ENCODE results near the gene CELSR3. TPM values are rescaled to one million over a fixed set of nuclear protein-coding genes. Genes with fewer than 3 reads are reported as not detected.
A peak's percentile ranks its signal among the peaks of the same experiment; 100 is the strongest.

Gene CELSR3
- total RNA-seq, 2 experiments from 2014 or later: 15.8 to 17.8 TPM

DNA sequence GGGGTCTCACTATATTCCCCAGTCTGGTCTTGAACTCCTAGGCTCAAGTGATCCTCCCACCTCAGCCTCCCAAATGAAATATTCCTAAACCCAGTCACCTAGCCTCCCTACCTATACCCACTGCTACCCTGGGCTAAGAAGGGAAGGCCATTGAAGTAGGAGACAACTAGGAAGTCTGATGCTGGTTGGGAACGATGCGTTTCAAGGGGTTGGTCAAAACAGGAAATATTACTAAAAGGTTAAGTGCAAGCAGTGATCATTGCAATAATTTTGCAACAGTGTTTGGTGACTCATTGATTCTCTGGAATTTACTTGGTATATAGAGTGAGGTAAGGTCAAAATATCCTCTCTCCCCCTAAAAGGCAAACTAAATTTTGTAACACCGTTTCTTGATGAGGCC lies 48.6 kb downstream of the CELSR3 start:
- Mint-ChIP-seq H3K27me3 (no peaks in the 10 kb centered on the region), H3K27ac (peak overlapping the region; percentile 93), H3K4me3 (peak overlapping the region; percentile 10), H3K9me3 (peaks cover 15% of the 10 kb centered on the region), H3K4me1 (ENCODE audit: low read depth) (peaks cover 14% of the 10 kb centered on the region), H3K36me3 (ENCODE audit: low read depth) (peaks cover 18% of the 10 kb centered on the region)
- DNase-seq (peak; percentile 34), ATAC-seq (peak; percentile 45)
- intact Hi-C loops (cut with micrococcal nuclease): no loop called here
- POLR2A ChIA-PET: interaction anchor here (0.7 to 1.3 kb wide), 3 partner anchors 8 to 32 kb away, joined by 3 read pairs; no protein-coding TSS in a partner anchor
- CTCF ChIA-PET: interaction anchor here (1.7 to 2.9 kb wide), 2 partner anchors 21 to 42 kb away, joined by 5 to 13 read pairs; partner anchors contain the start of gene SLC26A6
- TF ChIP-seq, protein P1, sequence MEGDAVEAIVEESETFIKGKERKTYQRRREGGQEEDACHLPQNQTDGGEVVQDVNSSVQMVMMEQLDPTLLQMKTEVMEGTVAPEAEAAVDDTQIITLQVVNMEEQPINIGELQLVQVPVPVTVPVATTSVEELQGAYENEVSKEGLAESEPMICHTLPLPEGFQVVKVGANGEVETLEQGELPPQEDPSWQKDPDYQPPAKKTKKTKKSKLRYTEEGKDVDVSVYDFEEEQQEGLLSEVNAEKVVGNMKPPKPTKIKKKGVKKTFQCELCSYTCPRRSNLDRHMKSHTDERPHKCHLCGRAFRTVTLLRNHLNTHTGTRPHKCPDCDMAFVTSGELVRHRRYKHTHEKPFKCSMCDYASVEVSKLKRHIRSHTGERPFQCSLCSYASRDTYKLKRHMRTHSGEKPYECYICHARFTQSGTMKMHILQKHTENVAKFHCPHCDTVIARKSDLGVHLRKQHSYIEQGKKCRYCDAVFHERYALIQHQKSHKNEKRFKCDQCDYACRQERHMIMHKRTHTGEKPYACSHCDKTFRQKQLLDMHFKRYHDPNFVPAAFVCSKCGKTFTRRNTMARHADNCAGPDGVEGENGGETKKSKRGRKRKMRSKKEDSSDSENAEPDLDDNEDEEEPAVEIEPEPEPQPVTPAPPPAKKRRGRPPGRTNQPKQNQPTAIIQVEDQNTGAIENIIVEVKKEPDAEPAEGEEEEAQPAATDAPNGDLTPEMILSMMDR (IDR thresholded peaks at IDR 0.05): no peak

DNA sequence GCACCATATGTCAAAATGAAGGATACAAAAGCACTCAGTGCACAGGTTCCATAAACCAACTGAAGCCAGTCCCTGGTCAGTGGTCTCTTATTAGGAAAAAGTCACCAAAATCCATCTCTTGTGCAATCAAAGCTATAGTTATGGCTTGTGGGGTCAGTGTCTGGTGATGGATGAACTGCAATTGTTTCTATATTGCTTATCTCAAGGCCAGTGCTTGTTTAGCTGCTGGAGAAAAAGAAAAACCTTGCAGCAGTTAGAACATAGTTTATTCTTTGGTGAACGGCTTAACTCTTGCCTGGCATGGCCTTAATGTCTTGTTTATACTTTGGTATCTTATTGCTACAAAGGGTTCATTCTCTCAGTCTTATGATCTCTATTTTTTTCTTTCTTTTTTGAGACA lies 50.4 kb downstream of the CELSR3 start:
- H3K36me3 Mint-ChIP-seq (ENCODE audit: low read depth): peaks cover 25% of the 10 kb centered on the region
- H3K27me3 Mint-ChIP-seq: no peaks in the 10 kb centered on the region
- POLR2A ChIA-PET: interaction anchor here (0.6 to 1.4 kb wide), 4 partner anchors 10 to 62 kb away, joined by 3 to 5 read pairs (median 3); no protein-coding TSS in a partner anchor
- intact Hi-C loops (cut with micrococcal nuclease): no loop called here
- H3K27ac Mint-ChIP-seq: peak overlapping the region; percentile 66
- H3K4me1 Mint-ChIP-seq (ENCODE audit: low read depth): peaks cover 25% of the 10 kb centered on the region
- TF ChIP-seq, protein P1 (IDR thresholded peaks at IDR 0.05): no peak
- no peak for ATAC-seq
- no peak for DNase-seq
- CTCF ChIA-PET: interaction anchor here (1.3 to 2.9 kb wide), 3 partner anchors 10 to 44 kb away, joined by 3 to 13 read pairs (median 5); partner anchors contain the start of genes SLC26A6 and TMEM89
- H3K4me3 Mint-ChIP-seq: no peak overlapping the region
- H3K9me3 Mint-ChIP-seq: peaks cover 3% of the 10 kb centered on the region

DNA sequence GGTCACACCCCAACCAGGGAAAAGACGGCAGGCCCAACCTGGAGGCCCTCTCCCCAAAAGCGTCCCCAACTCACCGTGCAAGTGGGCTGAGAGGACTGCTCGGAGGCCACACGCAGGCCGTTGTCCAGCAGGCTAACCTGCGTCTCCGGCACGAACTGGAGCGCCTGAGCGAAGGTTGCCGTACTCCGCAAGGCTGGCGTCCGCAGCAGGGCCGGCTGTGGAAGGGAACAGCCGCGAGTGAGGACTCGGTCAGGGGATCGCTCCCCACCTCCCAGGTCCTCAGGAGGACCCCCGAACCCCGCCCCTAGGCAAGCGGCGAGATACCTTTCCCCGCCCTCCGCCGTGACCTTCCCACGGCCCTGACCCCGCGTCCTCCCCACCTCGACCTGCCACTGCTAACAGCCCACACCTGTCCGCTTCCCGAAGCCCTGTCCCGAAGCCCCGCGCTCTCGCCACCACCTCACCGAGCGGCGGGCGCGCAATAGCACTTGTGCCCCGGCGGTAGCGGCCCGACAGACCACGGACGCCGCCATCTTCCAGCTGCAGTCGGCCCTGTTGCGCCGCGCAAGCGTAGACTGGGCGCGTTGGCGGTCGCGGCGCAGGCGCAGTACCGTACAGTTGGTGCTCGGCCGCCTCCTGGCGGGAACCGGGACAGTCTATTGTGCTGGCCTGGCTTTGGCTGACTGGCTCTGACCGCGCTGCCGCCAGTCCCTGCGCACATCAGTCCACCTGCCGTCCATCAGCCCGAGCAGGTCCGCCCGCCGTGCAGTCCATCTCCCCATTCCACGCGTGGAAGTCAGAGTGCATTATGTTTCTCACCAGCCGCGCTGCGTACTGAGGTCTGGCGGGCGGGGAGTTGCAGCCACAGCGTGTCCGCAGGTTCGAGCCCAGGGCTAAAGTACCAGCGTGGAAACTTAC lies 53.3 kb downstream of the CELSR3 start, which contains the start of gene UQCRC1:
Gene UQCRC1, minus strand, starts transcription at position 559 of the 918 bp plus-strand sequence. Its CDS starts 26 bp downstream, at position 533.
- TF ChIP-seq, protein P1 (IDR thresholded peaks at IDR 0.05): peak; percentile 94
- POLR2A ChIA-PET: interaction anchor here (0.6 to 2.3 kb wide), 4 partner anchors 12 to 79 kb away, joined by 3 to 9 read pairs (median 4); partner anchors contain the start of gene SLC26A6
- Mint-ChIP-seq H3K27ac (peak within 1 kb of the TSS; percentile 94), H3K4me3 (peak within 1 kb of the TSS; percentile 89), H3K27me3 (no peaks in the 10 kb centered on the region), H3K9me3 (no peaks in the 10 kb centered on the region), H3K4me1 (ENCODE audit: low read depth) (peaks cover 21% of the 10 kb centered on the region), H3K36me3 (ENCODE audit: low read depth) (peaks cover 32% of the 10 kb centered on the region)
- ATAC-seq (peak; percentile 98), DNase-seq (peak; percentile 94)
- intact Hi-C loops (cut with micrococcal nuclease): no loop called here
- CTCF ChIA-PET: interaction anchor here (1.0 to 1.3 kb wide), 4 partner anchors 14 to 173 kb away, joined by 3 to 5 read pairs (median 4); partner anchors contain the start of gene SLC26A6

DNA sequence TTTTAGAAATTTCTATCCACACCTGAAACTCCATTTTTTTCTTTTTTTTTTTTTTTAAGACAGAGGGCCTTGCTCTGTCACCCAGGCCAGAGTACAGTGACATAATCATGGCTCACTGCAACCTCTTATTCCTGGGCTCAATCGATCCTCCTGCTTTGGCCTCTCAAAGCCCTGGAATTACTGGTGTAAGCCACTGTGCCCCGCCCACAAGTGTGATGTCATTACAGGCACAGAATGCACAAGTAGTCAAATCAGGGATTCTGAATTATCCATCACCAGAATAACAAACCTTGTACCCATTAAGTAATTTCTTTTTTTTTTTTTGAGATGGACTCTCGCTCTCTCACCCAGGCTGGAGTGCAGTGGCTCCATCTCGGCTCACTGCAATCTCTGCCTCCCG lies 55.2 kb downstream of the CELSR3 start:
- no peaks in the 10 kb centered on the region for H3K9me3 Mint-ChIP-seq
- intact Hi-C loops (cut with micrococcal nuclease): no loop called here
- H3K4me3 Mint-ChIP-seq: no peak overlapping the region
- H3K36me3 Mint-ChIP-seq (ENCODE audit: low read depth): peaks cover 42% of the 10 kb centered on the region
- POLR2A ChIA-PET: no interaction called here
- peak; percentile 52 for DNase-seq
- CTCF ChIA-PET: interaction anchor here (0.8 to 1.0 kb wide), 2 partner anchors 28 to 58 kb away, joined by 3 to 4 read pairs; partner anchors contain the start of gene SLC26A6
- TF ChIP-seq, protein P1 (IDR thresholded peaks at IDR 0.05): no peak
- no peak for ATAC-seq
- no peaks in the 10 kb centered on the region for H3K27me3 Mint-ChIP-seq
- peaks cover 13% of the 10 kb centered on the region for H3K4me1 Mint-ChIP-seq (ENCODE audit: low read depth)
- H3K27ac Mint-ChIP-seq: no peak overlapping the region

Measured in activated CD8-positive, alpha-beta T cell treated with anti-CD3 and anti-CD28 coated beads for 36 hours (primary cell).